Heart left ventricle (tissue), 16 donors: ENCODE data around the gene TACC2. TPM values are rescaled to one million over a fixed set of nuclear protein-coding genes. Genes with fewer than 3 reads are reported as not detected.
A peak's percentile ranks its signal among the peaks of the same experiment; 100 is the strongest.

Experiments
- ATAC-seq, 4 donors: fragments of 200-7000 bp; cut with Tn5 transposase; one replicate each; pipeline ENCODE4 v1.9.1; 2020 to 2022; ENCODE audit warnings: moderate library complexity in 4 of 4, mild to moderate bottlenecking in 3 of 4, moderate number of reproducible peaks in 1 of 4
- DNase-seq, 5 donors: peaks; one replicate each; pipeline ENCODE4 v3.0.0-alpha.2; 2020
- H3K27ac ChIP-seq, 12 donors: fragments of 200-600 bp; sonication (generic) in 4 of 12; one replicate each; pipeline versions ENCODE4 v1.5.0 to v1.8.0; 2016 to 2022; ENCODE audit warnings: mild to moderate bottlenecking in 2 of 12
- H3K27me3 ChIP-seq, 9 donors: fragments of 200-600 bp; sonication (generic) in 2 of 9; one replicate each; pipeline versions ENCODE4 v1.5.1 to v1.8.0; 2016 to 2022; ENCODE audit warnings: mild to moderate bottlenecking in 3 of 9
- H3K36me3 ChIP-seq, 9 donors: fragments of 200-600 bp; sonication (generic) in 2 of 9; one replicate each; pipeline versions ENCODE4 v1.5.0 to v1.8.0; 2018 to 2022; ENCODE audit warnings: mild to moderate bottlenecking in 2 of 9
- H3K4me1 ChIP-seq, 12 donors: fragments of 200-600 bp; sonication (generic) in 4 of 12; one replicate each; pipeline versions ENCODE4 v1.5.0 to v1.8.0; 2016 to 2022; ENCODE audit warnings: mild to moderate bottlenecking in 3 of 12
- H3K4me3 ChIP-seq, 12 donors: fragments of 200-600 bp; sonication (generic) in 4 of 12; one replicate each; pipeline versions ENCODE4 v1.5.0 to v1.8.0; 2017 to 2022; ENCODE audit warnings: mild to moderate bottlenecking in 9 of 12, moderate library complexity in 4 of 12
- H3K9me3 ChIP-seq, 12 donors: fragments of 200-600 bp; sonication (generic) in 4 of 12; one replicate each; pipeline versions ENCODE4 v1.5.0 to v1.8.0; 2016 to 2022; ENCODE audit warnings: mild to moderate bottlenecking in 1 of 12
- CTCF ChIP-seq, 12 donors: fragments of 200-600 bp; sonication (generic) in 4 of 12; IDR thresholded peaks; one replicate each; pipeline versions ENCODE4 v1.5.0 to v1.8.0; 2018 to 2022; ENCODE audit warnings: antibody characterized with exemption in 12 of 12, mild to moderate bottlenecking in 5 of 12
- POLR2A ChIP-seq, 2 donors: fragments of 450-650 bp; IDR thresholded peaks; one replicate each; pipeline ENCODE4 v1.6.1; 2017; ENCODE audit warnings: antibody characterized with exemption in 2 of 2, mild to moderate bottlenecking in 2 of 2, moderate library complexity in 2 of 2
- WGBS, 4 donors: extraction: QIAGEN DNeasy Blood & Tissue Kit in 2 of 4; methylation state at CpG; one replicate each; pipeline versions ENCODE4 v1.1.5 to v1.1.7; 2013 to 2018; 5-methylcytosine and 5-hydroxymethylcytosine counted together
- intact Hi-C, 10 donors: fragments of 100-400 bp; cut with DNase I; formaldehyde crosslinking; loops; one replicate each; pipeline versions ENCODE4 v1.11.1 to v1.14.2; 2022
- polyA plus RNA-seq, 2 donors: library from polyadenylated mRNA; stranded (reverse); fragments of 200-250 nt; gene quantifications; one replicate each; pipeline ENCODE4 v1.2.3, GENCODE V29; 2013
- total RNA-seq, 9 donors: library from RNA; depleted of rRNA in 2 of 9; stranded (reverse); fragments of >200 nt in 2 of 9; fragmentation: NEBNext Ultra II Directional in 3 of 9; extraction: Animal tissue kit (Norgen Biotek cat#: 25700) in 3 of 9; gene quantifications; one replicate each; pipeline versions ENCODE4 v1.1.0 to v1.2.4, GENCODE V29; 2016 to 2023
- donor health status: ischemic (EF 13 %, LVEDD 7.1; RV severe dilation, severe dysfunction).
- donor health status: healthy with polysubstance abuse.
- donor health status: DM: no; HTN: yes; CAD: no.
- donor health status: DM: no; HTN: no; CAD: no.
- donor health status: ischemic (EF 25% LVEDD 6.9; RV normal size, moderate dysfunction).
- donor health status: ischemic (EF 25% LVEDD 5.7; RV mildly dilated, moderate dysfunction).
- donor health status: healthy.
- donor health status: DM: yes; HTN: yes; CAD: no.
- donor health status: ischemic (EF 35%, LVEDD 5.7; RV mildly dilated, moderate dysfunction).
- donor health status: nonischemic (EF 11% LVEDD 7.7; RV severe dilation, severe dysfunction).
- donor health status: DM: yes; HTN: yes; CAD: no.
- donor health status: PGD.
- donor health status: ischemic (EF 29% LVEDD 5.4; RV normal size, mild dysfunction).
- donor health status: nonischemic (EF 23%, LVEDD 6.1; RV moderate dilation, normal function).

Gene TACC2
- total and polyA plus RNA-seq, 11 donors, result 96.7 to 456 (median 294) TPM

DNA sequence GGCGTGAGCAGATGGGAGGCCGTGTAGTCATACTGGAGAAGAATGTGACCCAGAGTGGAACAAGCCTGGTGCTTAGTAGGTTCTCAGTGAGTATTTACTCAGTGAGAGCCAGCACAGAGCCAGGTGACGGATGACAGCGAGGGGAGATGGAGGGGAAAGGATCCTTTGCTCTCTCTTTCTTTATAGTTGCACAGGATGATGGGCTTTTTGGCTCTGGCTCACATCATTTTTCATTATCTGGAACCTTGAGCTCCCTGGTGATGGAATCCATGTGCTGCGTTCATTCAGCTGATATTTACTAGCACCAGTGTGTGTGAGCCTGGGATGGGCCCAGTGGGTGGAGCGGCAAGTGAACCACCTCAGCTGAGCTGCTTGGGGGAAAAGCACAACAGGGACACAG lies 299.3 kb downstream of the TACC2 start:
- Histone ChIP-seq H3K9me3 (no peaks in the 10 kb centered on the region), H3K27ac (peak overlapping the region in 1 of 12 donors; percentile 54), H3K4me3 (no peak overlapping the region), H3K36me3 (no peaks in the 10 kb centered on the region), H3K27me3 (no peaks in the 10 kb centered on the region), H3K4me1 (peaks cover 0 to 28% (median 16%) of the 10 kb centered on the region in 12 donors)
- intact Hi-C loops, result loop anchor here in 2 of 10 donors (10.0 kb wide), 3 partner anchors 407 to 1267 kb away; partner anchors contain the start of gene C10orf120 (in 1 of the 2)
- no peak for TF ChIP-seq POLR2A (IDR thresholded peaks at IDR 0.05)
- no peak for TF ChIP-seq CTCF (IDR thresholded peaks at IDR 0.05)
- DNase-seq (no peak), ATAC-seq (no peak)
- 81 to 86% (median 85%) methylated on average over 6 of the region's 6 CpGs for WGBS, 4 donors

DNA sequence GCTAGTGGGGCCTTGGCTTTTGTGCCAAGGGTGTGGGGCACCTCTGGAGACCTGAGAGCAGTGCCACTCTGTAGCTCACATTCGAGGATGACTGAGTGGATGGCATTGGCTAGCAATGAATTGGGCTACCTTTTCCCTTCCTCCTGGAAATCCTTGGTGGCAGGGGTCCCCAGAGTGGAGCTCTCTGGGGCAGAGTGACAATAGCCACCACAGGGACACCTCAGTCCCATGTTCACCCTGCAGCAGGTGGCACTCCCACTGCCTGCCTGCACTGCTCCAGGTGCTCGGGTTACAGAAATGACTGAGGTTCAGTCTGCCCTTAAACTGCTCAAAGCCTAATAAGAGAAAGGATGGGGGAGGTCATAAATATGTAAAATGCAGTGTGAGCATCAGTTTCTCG lies 300.0 kb downstream of the TACC2 start:
- no peaks in the 10 kb centered on the region for H3K9me3 ChIP-seq
- no peak overlapping the region for H3K27ac ChIP-seq
- intact Hi-C loops, result loop anchor here in 2 of 10 donors (10.0 kb wide), 3 partner anchors 406 to 1266 kb away; partner anchors contain the start of gene C10orf120 (in 1 of the 2)
- TF ChIP-seq POLR2A (IDR thresholded peaks at IDR 0.05) (no peak), CTCF (IDR thresholded peaks at IDR 0.05) (no peak)
- 81 to 97% (median 90%) methylated on average over 2 to 3 of the region's 3 CpGs for WGBS, 4 donors
- no peak for DNase-seq
- H3K4me3 ChIP-seq, result no peak overlapping the region
- H3K36me3 ChIP-seq, result no peaks in the 10 kb centered on the region
- ATAC-seq, result no peak
- no peaks in the 10 kb centered on the region for H3K27me3 ChIP-seq
- H3K4me1 ChIP-seq, result peaks cover 0 to 28% (median 16%) of the 10 kb centered on the region in 12 donors

- Histone ChIP-seq H3K9me3 (no peaks in the 10 kb centered on the region), H3K27me3 (no peaks in the 10 kb centered on the region), H3K27ac (no peak overlapping the region), H3K4me3 (no peak overlapping the region), H3K36me3 (no peaks in the 10 kb centered on the region), H3K4me1 (peaks cover 0 to 28% (median 16%) of the 10 kb centered on the region in 12 donors)
- ATAC-seq, result no peak
- intact Hi-C loops, result loop anchor here in 3 of 10 donors (10.0 kb wide), 2 partner anchors 404 to 414 kb away; partner anchors contain the start of gene C10orf120 (in 1 of the 3)
- no peak for DNase-seq
- no peak for TF ChIP-seq CTCF (IDR thresholded peaks at IDR 0.05)
- TF ChIP-seq POLR2A (IDR thresholded peaks at IDR 0.05), result no peak
- WGBS, 4 donors, result 75 to 85% (median 83%) methylated on average over 7 of the region's 7 CpGs
These were observed 301.4 kb downstream of the TACC2 start for GRCh38 chr10:122290334-122290733.

DNA sequence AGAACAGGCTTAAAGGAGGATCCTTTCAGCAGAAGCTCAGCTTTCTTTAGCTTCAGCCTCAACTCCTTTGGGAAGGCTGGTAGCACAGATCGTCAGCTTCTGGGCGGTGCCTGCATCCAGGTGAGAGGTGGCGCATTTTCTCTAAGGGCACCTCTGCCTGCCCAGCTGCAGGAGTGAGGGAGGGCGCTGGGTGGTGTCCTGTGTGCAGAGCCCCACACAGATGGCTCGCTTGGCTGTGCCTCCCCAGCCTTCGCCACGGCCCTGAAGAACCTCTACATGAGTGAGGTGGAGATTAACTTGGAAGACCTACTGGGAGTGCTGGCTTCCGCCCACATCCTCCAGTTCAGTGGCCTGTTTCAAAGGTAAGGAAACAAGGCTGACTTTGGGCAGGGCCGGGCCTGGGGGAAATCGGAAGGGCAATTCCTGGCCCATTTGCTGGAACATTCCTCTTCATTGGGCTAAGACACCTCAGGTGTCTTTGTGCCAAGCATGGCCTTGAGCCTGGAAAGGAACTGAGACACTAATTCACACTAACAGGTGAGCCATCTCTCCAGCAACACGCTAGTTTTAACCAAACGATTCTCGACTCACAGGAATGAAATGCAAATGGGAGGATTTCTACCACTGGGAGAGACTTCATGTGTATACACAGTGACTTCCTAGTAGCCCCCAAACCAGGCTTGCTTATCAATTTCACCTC lies 302.0 kb downstream of the TACC2 start:
- WGBS, 4 donors, result 91 to 98% (median 94%) methylated on average over 13 of the region's 13 CpGs
- H3K27ac ChIP-seq, result no peak overlapping the region
- peaks cover 0 to 28% (median 16%) of the 10 kb centered on the region in 12 donors for H3K4me1 ChIP-seq
- H3K9me3 ChIP-seq, result no peaks in the 10 kb centered on the region
- no peak for ATAC-seq
- H3K4me3 ChIP-seq, result no peak overlapping the region
- no peak for DNase-seq
- no peaks in the 10 kb centered on the region for H3K27me3 ChIP-seq
- H3K36me3 ChIP-seq, result no peaks in the 10 kb centered on the region
- TF ChIP-seq CTCF (IDR thresholded peaks at IDR 0.05) (no peak), POLR2A (IDR thresholded peaks at IDR 0.05) (no peak)
- intact Hi-C loops, result loop anchor here in 3 of 10 donors (10.0 kb wide), 2 partner anchors 404 to 414 kb away; partner anchors contain the start of gene C10orf120 (in 1 of the 3)
